ENCODE results near the gene TBC1D22A.

The TBC1D22A gene

DNA sequence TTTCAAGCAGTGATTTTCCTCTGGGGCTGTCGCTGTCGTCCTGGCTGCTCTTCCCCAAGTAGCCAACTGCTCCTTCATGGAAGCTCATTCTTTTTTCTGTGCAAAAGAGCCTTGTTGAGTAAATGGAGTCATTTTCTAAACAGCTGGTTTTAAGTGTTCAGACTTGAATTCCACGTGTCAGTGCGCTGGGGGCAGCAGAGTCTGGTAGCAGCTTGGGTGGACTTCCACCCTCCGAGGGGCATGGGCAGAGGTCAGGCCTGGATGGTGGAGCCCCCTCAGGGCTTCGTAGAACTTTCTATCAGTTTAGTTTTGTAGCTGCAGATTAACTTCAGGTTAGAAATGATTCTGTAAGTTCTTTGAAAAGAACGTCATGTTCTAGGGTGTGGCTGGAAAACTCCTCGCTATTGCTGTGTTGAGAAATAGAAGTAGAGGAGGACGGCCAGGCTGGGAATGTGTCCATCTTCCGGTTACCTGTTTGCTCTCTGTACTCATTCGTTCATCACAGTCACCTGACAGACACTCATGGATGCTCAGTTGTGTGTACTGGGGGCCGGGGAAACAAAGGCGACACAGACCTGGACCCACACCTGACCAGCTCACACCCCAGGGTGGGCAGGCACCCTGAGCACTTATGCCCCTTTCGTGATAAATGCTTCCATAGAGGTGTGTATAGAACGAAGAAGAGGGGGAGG is 270.7 kb downstream of the TBC1D22A start:
- no peak for DNase-seq (ENCODE audit: low spot score)

GRCh38 chr22:47033648-47034000 is 271.2 kb downstream of the TBC1D22A start:
- DNase-seq (ENCODE audit: low spot score) = no peak

- DNase-seq (ENCODE audit: low spot score) = no peak
Observed at GRCh38 chr22:47034076-47034808, 271.8 kb downstream of the TBC1D22A start.

GRCh38 chr22:47034905-47035419 is 272.5 kb downstream of the TBC1D22A start:
- no peak for DNase-seq (ENCODE audit: low spot score)

DNA sequence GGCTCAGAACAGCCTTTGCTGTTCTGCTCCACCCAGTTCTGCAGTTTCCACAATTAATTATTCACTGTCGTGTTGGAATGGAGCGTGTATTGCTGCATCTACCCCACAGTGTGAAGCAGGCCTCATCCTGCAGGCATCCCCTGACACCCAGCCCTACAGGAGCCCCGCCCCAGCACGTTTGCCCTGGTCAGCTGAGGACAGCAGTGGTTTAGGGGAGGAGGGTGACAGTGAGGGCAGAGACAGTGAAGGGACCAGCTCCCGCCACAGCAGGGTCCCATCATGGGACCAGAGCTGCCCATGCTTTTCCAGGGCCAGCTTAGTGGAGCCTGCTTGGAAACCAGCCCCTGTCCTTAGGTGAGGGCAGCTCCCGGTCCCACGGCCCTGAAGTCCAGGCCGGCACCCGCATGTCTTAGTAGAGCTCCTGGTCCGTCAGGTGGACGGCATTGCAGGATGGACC is 273.0 kb downstream of the TBC1D22A start:
- DNase-seq (ENCODE audit: low spot score) = no peak

GRCh38 chr22:47036352-47036751 is 273.9 kb downstream of the TBC1D22A start:
- no peak for DNase-seq (ENCODE audit: low spot score)

- no peak for DNase-seq (ENCODE audit: low spot score)
Observed at GRCh38 chr22:47036936-47037485, 274.6 kb downstream of the TBC1D22A start.

DNA sequence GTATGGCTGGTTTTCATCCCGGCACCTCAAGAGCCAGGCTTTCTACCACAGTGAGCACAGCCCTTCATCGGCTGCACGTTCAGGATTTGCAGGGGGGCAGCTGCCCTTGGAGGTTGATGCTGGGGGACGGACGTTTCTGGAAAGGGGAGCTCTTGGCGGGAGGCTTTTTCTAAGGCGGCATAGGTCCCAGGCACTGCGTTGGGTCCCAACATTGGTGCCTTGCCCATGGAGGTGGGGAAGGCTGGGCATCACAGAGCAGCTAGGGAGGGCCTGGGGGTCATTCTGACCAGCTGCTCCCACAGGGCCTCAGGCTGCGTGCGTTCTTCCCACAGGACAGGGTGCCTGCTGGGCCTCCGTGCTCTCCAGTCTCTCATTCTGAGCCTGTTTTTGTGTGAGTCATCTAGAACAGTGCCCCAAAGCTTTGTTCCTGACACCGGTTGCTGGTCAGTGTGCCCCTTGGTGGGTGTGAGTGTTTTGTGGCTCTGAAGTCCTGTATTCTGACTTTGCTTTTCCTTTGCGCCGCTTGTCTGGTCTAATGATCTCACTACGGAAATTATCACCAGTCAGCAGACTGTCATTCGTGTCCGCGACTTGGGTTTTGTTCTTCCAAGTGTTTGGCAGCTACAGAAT is 275.9 kb downstream of the TBC1D22A start:
- no peak for DNase-seq (ENCODE audit: low spot score)

GRCh38 chr22:47039356-47039755 is 276.9 kb downstream of the TBC1D22A start:
- DNase-seq (ENCODE audit: low spot score) = no peak

- DNase-seq (ENCODE audit: low spot score) = no peak
Observed at GRCh38 chr22:47040486-47041270, 278.2 kb downstream of the TBC1D22A start.

GRCh38 chr22:47041271-47042115 is 279.0 kb downstream of the TBC1D22A start:
- no peak for DNase-seq (ENCODE audit: low spot score)

- no peak for DNase-seq (ENCODE audit: low spot score)
Observed at GRCh38 chr22:47042116-47042825, 279.8 kb downstream of the TBC1D22A start.

GRCh38 chr22:47042861-47043496 is 280.5 kb downstream of the TBC1D22A start:
- DNase-seq (ENCODE audit: low spot score) = no peak

DNA sequence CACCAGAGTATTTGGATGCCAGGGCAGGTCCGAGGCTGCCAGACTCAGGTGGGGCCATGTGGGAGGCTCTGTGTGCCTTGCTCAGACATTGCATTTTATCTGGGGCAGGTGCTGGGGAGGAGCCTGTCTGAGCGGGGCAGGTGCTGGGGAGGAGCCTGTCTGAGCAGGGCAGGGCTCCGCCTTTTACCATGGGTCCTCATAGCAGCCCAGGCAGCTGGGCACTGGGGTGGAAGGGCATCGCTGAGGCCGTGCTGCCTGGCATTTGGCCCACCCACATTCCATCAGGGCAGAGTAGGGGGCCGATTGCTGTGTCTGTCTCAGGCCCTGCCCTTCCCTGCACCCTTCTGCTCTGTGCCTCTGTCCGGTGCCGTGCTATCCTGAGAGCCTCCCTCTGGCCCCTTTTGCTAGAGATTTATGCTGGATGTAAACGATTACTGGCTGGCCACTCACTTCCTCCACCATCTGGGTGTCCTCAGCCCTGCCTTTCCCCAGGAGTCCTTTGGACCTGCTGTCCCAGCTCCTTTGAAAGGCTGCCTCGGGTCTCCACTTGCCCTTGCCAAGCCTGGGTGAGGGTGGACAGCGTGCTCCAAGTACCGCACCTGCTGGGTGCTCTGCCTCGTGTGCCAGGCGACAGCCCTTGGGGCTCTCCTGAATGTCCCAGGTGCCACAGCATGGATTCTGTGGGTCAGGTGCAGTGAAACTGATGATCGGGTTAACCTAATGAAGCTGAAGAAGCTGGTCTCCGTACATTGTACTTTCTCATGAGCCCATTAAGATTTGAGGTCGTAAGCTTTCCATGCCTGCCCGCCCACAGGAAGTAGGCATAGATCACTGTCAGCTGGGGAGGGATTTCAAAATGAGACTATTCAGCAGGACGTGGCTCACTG is 281.6 kb downstream of the TBC1D22A start:
- DNase-seq (ENCODE audit: low spot score) = no peak

- no peak for DNase-seq (ENCODE audit: low spot score)
Observed at GRCh38 chr22:47044722-47045535, 282.5 kb downstream of the TBC1D22A start.

- no peak for DNase-seq (ENCODE audit: low spot score)
Observed at GRCh38 chr22:47045691-47046410, 283.4 kb downstream of the TBC1D22A start.

DNA sequence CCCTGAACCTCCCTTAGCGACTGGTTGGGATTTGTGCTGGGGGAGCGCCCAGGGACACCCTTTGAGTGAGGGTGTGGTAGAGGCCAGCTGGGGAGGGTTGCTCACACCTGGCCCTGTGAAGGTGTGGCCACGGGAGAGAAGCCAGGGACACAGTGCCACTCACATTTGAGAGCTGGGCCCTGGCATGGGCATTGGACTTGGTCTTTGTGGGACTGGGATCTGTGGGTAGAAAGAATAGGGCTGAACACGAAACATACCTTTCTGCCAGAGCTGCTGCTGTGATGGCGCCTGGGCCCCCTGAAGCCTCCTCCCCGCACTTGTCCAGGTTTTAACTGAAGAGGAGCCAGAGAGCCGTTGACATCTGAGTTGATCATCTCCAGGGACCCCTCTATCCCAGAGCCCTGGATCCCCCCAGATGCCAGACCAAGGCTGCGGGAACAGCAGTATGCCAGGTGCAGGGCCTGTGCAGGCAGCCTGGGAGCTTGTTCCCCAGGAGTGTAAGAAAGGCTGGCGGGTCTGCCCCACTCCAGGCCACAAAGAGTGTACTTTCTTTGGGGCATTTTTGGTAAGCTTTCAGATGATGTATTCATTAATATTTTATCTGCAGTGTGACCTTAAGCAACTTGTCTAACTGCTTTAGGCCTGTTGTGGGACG is 284.1 kb downstream of the TBC1D22A start:
- no peak for DNase-seq (ENCODE audit: low spot score)
